ENCODE measurements around the gene ATRN.

The ATRN gene

DNA sequence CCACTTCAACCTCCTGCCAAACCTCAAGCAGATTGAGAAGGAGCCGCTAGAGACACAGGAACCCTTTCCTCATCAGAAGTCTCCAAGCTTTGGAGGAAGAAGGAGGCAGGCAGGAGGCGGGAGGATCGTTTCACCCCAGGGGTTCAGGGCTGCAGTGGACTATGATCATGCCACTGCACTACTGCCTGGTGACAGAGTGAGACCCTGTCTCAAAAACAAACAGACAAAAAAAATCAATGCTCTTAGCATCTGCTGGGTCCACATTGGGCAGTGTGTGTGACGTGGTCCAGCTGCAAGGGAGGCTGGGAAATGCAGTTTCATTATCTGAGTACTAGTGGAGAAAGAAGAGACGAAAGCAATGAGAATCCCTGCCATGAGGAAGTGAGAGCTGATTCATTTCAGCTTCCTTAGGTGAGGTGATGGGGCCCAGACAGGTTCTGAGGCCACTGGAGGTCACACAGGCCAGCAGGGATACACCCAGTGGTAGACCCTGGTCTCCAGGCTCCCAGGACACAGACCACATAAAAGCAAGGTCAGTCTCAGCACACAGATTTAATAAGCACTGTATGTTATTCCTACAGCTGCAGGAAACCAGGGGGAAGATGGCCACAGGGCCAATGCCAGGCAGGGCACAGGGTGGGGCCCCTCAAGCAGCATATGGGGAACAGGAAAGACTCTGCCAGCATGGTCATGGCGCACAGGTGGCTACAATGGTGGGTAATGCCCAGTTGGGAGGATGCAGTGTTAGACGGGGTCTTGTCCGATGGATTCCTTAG is 188.1 kb downstream of the ATRN start:
- no peak for DNase-seq (ENCODE audit: low spot score)

DNA sequence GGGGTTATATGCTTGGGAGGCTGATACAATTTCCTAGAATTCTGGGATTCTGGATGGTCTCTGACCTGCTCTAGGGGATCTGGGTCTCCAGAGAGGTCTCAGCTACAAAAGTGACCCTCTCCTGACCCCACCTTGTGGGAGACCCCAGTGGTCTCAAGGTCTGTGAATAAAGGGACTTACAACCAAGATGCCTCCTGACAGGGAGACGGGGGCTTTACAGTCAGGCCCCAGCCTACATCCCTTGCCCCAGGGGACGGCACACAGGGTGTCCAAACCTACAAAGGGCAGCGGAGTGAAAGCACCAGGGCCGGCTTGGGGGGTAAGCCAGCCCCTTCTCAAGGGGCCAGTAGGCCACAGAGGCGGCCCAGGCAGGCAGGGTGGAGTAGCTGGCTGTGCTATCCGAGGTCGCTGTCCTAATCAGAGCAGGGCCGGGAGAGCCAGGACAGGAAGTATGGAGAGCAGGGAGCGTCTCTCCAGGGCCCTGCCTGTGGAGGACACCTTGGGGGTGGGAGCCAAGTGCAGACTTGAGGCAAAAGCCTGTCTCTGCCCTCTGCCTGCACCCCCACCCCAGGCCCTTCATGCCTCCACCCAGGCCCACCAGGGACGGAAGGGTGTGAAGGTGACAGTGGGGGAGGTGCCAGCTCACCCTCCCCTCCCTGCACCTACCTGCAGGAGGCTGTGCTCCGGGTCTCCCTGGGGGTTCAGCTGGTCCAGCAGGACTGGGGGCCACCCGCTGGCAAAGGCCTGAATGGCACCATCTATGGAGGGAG is 188.9 kb downstream of the ATRN start:
- no peak for DNase-seq (ENCODE audit: low spot score)

DNA sequence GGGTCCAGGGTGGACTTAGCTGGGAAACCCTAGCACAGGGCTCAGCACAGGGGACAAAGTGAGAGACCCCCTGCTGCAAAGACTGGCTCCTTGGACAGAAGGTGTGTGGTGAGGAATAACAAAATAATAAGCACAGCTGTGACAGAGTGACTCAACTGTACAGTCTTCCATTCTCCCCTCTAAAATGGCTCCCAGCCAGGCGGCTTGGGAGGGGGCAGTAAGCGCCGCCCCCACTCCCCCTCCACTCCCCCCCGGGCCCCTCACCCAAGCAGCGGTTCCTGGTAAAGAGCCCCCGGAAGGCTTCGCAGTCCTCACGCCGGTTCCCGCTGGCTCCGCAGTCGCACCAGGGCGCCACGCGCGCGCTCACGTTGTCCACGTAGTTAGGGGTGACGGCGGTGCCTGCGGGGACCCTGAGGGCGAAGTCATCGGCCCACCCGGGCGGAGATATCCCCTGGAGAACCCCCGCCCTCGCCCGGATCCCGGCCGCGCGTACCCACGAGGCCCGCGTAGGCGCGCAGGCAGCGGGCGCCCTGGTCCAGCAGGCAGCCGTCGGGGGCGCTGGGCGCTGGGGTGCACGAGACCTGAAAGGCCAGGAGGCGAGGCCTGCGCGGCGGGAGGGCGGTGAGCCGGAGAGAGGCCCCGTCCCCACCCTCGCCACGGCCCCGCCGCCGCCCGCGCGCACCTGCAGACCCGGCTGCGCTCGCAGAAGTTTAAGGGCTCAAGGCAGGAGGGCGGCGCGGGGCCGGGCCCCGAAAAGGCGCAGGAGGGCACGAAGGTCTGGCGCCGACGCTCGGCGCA is 189.6 kb downstream of the ATRN start:
- DNase-seq (ENCODE audit: low spot score) = no peak

DNA sequence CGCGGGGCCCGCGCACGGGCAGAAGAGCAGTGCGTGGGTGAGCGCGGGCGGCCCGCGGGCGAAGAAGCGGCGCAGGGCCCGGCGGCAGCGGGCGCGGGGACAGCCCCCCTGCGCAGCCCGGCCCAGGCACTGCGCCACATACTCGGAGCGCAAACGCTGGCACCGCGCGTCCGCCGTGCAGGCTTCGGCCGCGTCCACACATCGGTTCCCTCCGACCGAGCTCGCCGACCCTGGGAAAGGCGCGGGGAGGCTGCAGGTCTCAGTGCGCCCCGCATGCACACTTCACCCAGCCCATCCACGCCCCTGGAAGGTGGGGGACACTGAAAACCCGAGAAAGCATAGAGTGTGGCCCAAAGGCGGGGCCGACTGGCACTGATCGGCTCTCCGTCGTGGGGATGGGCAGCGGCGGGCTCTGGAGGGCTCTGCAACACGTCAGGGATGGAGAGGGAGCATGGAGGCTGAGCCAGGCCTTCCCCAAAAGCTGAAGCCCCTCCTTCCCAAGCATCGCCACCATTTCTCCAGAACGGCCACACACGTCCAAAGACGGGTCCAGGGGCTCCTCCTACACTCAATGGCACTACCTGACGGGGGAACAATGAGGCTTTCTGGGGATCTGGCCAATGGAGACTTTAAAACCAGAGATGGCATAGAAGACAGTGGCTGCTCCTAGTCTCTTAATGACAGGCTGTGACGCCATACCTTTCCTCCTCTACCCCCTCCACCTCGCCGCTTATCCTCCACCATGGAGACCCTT is 190.4 kb downstream of the ATRN start:
- DNase-seq (ENCODE audit: low spot score) = no peak

DNA sequence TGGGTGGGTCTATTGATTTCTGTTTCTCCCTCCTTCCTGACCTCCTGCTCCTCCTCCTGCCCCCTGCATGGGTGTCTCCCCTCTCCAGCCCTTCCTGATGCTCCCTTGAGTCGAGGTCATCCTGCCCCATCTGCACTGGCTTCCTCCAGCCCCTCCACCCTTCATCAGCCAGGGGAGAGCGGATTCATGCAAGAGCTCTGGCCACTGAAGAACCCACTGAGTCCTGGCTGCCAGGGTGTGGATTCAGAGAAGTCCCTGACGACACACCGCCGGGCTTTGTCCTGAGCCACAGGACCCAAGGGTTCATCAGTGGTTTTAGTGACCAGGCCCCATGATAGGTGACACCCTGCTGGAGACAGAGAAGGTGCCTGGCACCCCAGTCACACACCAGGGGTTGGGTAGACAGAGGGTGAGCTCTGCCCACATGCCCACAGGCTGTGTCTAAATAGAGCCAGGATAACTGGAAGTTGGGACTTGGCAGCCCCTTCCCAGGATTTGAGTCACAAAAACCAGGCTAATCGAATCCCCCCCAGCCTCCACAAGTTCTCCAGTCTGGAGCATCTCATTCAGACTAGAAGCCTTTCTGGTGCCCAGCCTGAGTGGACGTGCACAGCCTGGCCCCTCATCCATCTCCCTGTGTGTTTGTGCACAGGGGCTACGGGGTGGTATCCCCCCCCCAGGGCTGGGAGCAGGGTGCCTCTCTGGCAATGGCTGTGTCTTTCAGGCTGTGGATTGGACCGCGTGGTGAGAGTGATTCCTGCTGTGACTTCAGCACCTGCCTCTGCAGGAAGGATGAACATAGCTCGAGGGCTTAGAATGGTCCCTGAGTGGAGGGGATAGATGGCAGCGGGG is 191.2 kb downstream of the ATRN start:
- DNase-seq (ENCODE audit: low spot score) = no peak

DNA sequence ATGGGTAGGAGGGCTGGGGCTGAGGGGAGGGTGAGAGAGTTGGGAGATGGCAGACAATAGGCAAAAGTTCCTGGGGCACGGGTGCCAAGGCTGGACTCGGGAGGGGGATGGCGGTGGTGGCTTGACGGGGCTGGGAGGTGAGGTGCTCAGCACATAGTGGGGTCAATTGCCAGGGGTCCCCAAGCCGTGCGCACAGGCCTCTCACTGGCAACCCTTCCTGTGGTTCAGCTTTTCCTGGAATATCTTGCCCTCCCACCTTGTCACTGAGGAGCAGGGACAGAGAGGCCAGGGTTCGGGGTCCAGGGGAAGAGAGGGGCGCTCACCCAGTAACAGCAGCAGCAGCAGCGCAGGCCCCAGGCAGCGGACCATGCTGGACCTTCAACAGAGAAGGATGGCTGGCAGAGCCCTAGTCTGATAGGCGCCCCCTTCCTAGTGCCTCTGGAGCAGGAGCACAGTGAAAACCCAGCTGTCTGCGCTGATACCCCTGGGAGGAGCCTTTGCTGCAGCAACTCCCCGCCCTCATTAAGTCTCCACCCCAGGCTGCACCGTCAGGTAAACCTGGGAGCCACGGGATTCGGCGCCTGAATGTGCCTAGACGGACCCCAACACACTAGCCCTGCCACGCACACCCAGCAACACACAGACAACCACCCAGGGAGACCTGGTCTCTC is 192.3 kb downstream of the ATRN start, which contains the start of gene GFRA4:
GFRA4 (minus strand) TSS at position 369 of the 671 bp plus-strand sequence; CDS start at position 369, 0 bp downstream.
- DNase-seq (ENCODE audit: low spot score) = no peak

DNA sequence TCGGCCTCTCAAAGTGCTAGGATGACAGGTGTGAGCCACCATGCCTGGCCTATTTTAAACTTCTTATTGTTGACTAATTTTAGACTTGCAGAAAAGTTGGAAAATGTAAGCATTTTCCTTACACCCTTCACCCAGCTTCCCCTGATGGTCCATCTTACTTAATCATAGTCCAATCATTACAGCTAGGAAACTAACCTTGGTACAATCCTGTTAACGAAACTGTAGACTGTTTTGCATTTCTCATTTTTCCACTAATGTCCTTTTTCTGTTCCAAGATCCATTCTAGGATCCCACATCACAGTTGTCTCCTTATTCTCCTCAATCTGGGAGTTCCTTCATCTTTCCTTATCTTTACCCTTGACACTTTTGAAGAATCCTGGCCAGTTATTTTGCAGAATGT is 193.0 kb downstream of the ATRN start:
- DNase-seq (ENCODE audit: low spot score) = no peak

DNA sequence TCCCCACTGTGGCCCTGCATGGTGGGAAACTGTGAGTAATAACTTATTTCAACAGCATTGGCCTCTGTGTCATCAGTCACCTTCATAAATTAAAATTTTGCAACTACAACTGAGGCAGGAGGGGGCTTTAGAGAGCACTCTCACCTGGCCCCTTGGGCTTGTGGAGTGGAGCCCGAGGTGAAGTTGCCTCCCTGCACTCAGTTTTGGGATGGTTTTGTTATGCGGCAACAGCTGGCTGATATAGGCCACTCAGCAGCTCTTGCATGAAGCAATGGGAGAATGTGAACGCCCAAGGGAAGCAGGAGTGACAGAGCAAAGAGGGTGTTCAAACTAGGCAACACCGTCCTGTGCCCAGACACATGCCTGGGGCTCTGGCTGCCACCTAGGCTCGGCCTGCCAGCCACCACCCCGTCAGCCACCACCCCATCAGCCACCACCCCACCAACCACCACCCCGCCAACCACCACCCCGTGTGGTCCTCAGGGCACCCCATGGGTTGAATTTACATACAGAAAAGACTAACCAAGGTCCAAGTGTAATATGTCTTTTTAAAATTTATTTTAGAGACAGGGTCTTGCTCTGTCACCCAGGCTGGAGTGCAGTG is 196.7 kb downstream of the ATRN start:
- no peak for DNase-seq (ENCODE audit: low spot score)

DNA sequence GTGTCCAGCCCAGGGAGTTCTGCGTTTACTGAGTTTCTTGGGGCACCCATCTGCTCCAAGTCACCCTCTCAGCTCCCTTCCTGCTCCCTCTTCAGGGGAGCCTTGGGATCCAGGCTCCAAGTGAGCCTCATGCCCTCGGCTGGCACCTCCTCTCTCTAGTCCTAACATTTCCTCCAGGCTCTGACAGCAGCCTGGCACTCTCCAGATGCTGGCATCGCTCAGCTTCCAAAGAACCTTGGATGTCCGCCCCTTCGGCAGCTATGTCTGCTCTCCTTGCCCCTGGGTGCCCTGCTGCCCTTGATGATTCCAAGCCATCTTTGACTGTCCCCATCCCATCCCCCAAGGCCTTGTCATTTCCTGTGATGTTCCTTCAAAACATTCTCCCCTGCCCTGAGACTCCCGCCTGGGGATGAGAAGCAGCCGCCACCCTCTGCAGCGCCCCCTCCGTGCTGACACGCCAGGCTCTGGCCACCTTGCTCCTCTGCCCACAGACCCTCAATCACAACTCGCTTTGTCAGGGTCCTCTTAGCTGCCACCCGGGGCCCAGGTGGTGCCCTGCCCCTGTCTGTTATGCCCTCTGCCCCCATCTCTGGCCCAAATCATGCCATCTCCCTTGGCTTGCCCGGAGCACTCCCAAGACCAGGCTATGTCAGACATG is 199.0 kb downstream of the ATRN start:
- DNase-seq (ENCODE audit: low spot score) = no peak

DNA sequence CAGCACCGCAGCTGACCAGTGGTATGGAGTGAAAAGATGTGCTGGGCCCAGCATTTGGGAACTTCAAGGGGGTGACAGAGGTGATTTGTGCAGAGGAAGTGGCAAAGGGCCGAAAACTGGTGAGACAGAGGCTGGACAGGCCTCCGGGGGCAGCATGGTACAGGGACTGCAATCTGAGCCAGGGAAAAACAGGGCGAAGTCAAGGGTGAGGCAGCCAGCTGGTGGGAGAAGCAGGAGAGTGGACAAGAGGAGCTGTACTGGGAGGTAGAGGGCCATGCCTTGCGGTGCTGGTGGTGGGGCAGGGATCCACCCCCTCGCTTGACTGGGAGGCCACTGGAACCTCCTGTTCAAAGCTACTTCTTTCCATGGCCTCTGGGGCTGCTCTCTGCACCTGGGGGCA is 199.7 kb downstream of the ATRN start:
- no peak for DNase-seq (ENCODE audit: low spot score)

DNA sequence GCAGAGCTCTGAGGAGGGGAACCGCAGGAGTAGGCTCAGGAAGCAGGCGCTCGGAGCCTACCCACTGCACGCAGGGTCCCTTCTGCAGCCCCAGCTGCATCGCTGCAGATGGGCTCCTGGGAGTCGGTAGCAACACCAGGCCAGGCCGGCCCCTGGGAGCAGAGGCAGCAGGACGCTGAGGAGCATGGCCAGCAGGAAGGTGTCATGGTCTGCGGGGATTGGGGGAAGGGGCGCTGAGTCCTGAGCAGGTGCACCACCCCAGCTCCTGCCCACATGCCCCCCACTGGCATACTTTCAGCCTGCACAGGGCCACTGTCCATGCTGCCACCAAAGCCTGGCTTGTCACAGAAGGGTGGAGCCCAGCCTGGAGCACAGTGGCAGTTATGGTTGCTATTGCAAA is 200.1 kb downstream of the ATRN start:
- no peak for DNase-seq (ENCODE audit: low spot score)

DNA sequence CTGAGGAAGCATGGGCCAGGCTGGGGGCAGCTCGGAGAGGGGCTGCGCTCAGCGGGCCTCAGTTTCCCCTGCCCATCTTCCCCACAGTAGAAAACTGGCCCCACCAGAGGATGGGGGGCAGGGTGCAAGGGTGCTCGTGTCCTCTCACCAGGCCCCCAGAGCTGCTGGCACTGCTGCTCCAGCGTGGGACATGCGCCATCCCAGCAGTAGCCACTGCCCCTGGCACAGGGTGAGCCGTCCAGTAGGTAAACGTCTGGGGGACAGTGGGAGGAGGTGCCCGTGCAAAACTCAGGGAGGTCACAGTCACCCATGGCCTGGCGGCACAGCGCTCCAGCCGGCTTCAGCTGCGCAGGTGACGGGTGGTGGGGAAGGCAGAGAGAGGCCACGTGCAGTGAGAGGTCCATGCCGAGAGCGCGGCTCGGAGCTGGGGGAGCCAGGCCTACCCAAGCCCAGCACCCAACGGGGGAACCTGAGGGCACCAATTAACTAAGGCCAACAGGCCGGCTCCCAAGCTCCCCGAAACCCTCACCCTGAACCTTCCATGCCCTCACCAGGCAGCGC is 201.2 kb downstream of the ATRN start:
- no peak for DNase-seq (ENCODE audit: low spot score)

DNA sequence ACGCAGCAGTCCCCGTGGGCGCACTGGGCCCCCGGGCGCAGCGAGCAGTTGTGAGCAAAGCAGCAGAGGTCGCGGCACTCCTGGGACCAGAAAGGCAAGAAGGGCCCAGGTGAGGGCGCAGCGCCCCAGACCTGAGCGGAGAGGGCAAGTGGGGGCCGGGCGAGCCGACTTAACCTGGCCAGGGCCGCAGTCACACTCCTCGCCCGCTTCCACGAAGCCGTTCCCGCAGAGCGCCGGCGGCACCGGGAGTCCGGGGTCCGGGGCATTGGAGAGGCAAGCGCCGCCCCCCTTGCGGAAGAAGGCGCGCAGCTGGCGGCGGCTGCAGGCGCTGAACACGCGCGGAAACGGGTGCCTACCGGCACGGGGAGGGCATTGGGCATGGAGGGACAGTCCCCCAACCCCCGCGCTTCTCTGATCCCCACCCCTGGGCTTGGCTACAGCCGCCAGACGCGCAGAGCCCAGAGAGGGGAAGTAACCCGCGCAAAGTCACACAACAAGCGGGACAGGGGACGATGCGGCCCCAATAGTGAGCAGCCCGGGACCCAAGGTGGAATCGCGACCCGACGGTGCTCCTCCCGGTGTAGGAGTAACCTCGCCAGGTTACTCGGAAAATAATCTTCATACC is 201.8 kb downstream of the ATRN start:
- no peak for DNase-seq (ENCODE audit: low spot score)

DNA sequence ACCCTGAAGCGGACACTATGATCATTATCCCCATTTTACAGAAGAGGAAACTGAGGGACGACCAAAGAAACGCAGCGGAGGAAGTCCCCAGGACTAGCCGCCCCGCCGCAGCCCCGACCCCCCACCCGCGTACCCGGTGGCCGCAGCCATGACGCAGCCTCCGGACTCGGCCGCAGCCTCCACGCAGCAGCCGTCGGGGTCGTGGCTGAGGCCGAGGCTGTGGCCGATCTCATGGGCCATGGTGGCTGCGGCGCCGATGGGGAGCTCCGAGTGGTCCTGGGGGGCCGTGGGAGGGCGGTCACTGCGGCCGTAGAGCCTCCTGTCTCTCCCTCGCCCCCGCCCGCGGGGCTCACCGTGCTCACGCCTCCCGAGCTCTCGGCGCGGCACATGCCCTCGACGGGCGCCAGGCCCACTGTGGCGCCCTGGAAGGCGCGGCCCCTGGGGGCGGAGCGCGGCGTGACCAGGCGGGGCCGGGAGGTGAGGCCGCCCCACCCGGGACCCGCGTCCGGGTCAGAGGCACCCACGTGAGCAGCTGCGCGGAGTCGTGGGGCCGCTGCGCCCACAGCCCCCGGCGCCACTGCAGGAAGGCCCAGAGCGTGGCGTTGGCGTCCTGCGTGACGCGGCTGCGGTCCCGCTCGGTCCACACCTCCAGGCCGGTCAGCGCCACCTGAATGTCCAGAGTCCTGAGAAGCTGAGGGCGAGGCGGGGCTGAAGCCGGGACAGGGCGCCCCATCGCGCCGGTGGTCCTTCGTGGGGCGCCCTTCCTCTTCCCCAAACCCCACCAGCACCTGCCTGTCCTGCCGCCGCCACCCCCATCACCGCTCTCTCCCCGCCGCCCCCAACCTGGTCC is 202.6 kb downstream of the ATRN start:
- DNase-seq (ENCODE audit: low spot score) = no peak

DNA sequence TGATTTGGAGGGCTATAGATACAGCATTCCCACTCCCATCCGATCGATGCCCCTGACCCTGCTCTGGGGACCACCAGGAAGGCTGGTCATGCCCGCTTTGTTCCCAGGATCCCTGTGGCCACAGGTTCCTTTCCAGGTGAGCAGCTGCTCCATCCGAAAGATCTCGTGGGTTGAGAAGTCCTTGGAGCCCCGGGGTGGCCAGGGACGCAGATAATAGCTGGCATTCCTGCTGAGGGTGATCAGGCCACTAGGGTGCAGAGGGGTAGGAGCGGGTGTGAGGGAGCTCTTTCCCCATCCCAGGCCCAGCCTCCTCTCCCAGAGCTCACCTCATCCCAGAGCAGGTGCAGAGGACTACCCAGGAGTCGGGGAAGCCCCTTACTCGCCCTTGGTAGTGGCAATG is 203.6 kb downstream of the ATRN start:
- DNase-seq (ENCODE audit: low spot score) = no peak

DNA sequence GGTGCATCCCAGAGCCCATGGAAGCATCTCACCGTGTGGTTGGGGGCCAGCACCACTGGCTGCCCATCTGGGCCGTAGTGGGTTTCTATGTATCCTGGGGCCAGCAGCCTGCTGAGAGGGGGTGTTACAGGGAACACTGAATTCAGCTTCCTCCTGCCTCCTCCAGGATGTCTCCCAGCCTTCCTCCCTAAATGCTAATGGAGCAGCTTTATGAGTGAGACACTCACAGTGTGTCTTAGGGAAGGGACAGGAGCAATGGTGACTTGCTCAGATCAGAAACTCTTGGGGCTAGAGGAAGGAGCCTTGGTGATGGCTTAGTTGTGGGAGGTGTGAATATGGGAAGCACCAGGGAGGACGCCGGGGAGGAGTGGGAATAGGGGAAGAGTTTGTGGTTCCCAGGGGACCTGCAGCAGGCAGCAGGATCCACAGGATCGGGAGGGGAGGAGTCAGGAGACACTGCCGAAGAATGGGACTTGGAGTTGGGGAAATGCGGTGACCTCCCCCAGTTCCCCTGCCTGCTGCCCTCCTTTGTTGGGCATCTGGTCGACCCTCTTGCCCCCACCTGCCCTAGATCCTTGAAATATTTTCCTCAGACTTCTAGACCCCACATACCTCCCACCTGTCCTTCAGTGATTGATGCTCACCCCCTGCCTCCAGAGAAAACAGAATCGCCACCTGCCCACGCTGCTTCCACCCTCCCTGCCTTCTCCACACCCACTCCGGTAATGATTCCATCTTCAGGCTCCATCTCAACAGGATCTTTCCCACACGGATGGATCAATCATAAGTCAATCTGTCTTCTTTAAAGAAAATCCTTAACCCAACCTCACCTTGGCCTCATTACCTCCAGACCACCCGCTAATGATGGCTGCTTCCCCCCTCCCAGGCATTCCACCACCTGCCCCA is 204.4 kb downstream of the ATRN start:
- DNase-seq (ENCODE audit: low spot score) = no peak

DNA sequence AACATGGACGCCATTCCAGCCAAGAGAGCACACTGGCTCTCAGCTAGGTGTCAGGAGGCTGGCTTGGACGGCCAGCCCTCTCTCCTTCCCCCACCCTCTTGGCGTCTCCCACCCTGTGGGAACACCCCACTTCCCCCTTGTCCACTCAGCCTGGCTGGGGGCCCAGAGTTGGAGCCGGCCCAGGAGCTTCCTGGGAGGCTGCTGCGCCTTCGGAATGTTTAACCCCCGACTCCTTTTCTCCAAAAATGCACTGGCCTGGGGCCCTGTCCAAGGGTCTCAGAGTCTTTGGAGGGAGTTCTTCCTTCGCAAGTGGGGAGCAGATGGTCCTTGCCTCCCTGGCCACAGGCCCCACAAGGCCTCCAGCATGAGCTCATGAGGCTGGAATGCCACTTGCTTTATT is 206.9 kb downstream of the ATRN start:
- DNase-seq (ENCODE audit: low spot score) = no peak

Measured in HuH-7.5 (cell line).